A172 (cell line): ENCODE data around the gene ANKRD28. TPM values are rescaled to one million over a fixed set of nuclear protein-coding genes. Genes with fewer than 3 reads are reported as not detected.
"Not testable (repeated sequence)": the region's sequence is repeated elsewhere in the genome, so short reads cannot be mapped to it uniquely, and the experiment has no call there.

Source experiments
- DNase-seq: peaks from one replicate; pipeline ENCODE4 v3.0.0-alpha.2; 2015; ENCODE audit warnings: low spot score
- total RNA-seq: library from RNA; depleted of rRNA; stranded (reverse); fragments of >200 nt; shearing (Covaris generic); gene quantifications from 2 replicates; pipeline ENCODE4 v1.2.3, GENCODE V29; 2014

The ANKRD28 gene
- total RNA-seq, 1 experiment from 2014 or later: 125 TPM

DNA sequence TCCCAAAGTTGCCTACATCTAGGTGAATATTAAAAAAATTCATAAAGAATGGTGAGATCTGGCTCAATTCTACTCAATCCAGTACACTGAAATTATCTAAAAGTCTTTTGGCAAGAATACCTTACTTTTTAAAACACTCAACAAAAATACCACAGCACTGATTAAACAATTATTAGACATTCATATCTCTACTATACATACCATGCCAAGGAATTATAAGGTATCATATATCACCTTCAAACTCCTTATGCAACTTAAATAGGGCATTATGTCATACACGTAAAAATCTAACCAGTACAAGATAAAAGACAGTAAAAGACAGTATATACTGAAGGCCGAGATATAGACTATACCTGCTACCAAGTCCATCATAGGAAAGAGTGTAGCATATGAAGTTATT lies 6.1 kb upstream of the ANKRD28 start:
- DNase-seq: no peak

DNA sequence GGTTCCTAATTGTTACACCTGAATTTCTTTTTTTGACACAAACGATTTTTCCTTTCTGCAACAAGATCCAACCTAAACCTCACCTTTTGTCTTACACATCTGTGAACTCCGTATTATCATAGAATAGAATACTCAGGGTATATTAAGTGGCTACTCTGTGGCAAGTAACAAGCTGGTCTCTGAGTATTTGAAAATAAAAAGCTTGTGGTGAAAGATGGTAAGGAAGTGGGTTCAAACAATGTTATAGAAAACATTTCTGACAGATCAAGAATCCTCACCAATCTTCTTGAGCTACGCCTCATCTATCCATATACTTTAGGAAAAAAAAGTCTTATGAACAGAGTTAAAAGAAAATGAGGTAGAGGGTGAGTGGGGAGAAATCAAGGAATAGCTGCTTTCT lies 3.5 kb upstream of the ANKRD28 start:
- DNase-seq: no peak

DNA sequence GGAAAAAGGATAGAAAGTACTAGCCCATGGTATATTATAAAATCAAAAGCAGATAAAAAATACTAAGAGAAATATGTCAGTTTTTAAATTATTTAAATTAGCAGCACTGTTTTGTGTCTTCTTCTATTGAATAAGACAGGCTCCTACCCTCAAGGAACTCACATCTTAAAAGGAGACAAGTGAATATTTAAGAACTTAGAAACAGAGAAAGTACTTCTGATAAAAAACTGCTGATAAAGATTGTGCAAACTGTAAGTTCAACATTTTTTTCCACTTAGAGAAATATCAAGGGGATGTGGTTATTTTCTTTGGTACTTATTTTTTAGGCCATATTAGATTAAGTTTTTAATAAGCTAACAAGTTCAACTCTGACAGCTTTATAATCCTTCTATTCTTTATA lies 3.0 kb upstream of the ANKRD28 start:
- no peak for DNase-seq

DNA sequence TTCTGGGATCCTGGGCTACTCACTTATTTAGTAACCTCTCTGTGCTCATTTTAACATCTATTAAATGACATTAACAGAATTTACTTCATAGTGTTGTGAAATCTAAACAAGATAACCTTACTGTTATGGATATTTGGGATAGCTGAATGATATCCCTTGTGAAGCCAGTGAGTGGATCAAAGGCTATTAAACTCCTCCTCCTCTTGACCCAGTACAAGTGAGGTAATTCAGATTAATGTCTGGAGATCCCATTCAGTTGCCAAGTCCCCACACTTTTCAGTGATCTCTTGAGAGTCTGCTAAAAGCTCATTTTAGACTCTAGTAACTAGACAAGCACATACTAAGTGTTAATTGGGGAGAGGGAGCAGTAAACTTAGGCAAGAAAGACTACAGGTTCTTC lies 2.5 kb upstream of the ANKRD28 start:
- no peak for DNase-seq

DNA sequence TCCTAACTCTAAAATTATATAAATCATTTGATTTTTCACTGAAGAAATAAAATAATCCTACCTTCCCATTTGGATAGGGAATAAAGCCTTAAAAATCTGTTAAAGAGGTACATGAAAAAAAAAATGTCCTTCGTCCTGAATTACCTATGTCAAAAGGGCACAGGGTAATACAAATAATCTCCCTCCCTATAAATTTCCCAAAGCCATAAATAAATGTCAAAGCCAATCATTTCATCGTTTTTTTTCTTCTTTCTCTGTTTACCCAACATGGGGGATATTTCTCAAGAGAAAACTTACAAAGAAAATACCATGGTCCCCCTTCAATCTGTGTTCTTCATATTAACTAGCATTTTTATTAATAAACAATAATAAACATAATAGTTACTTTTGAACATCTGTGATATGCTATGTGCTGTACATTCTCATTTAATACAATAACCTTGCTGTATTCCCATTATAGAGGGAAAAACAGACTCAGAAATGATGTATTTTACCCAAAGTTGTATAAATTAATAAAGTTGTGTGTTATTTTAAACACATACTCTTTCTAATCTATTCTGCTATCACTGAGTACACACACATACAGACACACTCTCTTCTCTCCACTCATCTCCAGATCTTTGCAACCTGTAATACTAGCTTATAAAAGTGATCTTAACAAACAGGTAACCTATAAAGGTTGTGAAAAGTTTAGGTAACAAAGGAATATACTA lies 910 bp upstream of the ANKRD28 start:
- no peak for DNase-seq

DNA sequence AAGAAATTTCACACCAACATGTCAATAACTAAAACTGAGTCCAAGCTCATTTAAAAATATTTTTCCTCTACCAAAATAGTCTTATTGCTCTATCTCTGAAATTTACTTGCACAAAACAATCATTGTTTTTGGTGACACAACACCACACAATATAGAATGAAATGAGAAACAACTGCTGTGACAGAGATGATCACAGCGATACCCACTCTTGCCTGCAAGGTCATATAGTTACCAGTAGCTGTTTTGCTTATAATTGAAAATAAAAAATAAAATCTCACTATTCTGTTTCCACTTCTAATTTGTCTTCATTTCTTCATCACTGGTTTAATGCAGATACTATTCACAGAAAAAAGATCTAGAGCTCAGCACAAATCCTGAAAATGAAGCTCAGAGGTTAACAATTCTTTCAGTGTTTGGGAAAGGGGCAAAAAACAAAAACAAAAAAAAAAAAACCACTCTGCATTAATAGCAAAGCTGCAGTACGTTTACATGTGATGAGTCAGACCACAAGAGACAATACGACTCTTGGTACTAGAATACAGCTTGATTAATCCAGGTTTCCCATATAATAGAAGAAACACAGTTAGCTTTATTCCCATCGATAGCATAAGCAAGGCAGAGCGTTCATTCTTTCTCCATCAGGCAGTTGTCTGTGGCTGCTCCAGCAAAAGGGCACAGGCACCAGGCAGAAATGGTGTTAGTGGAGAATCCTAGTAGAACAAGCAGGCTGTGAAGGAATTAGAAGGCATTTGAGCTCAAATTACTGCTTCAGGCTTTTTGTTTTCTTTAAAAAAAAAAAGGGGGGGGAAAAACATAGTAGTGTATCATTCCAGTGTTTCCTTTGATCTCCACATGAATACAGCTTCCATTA lies 773 bp downstream of the ANKRD28 start:
- peak; percentile 68 for DNase-seq

DNA sequence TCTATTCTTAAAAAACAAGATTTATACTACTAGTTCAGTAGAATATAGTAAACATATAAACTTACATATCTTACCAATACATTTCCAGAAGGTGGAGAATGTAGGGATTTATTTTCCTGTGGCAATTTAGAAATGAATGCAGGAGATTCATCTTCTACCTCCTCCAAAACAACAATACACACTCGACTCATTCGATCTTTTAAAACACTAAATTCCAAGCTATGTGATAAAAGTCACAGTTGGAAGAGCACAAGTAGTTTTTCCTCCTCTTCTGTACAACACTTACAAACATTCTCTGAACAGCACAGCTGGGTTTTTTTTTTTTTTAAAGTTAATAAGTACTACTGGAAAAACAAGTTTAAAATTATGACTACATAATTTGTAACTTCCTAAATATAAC lies 1.4 kb downstream of the ANKRD28 start:
- DNase-seq: no peak

DNA sequence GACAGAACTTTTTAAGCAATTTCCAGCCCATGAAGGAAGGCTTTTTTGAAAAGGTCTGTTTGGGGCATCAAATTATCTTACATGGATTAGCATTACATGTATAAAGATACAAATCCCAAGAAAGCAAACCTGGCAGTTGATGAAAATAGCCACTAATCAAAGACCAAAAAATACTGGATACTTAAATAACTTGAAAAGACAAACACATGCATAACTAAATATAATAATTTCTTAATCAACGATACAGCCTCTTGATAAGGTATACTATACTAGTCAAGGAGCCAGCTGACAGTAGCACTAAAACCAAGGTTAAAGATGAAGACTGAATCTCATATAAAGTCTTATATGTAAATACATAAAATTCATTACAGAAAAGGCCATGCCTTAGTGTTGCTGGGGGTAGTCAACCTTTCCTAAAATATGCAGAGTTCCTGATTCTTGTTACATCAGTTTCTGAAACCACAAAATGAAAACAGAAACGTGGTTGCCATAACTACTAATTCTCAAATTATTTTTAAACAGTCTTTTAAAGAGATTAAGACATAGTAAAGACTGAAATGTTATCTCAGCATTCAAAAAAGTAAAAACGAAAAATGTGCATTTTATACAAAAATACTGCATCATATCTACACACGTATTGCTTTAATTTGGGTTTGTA lies 2.0 kb downstream of the ANKRD28 start:
- DNase-seq: no peak

DNA sequence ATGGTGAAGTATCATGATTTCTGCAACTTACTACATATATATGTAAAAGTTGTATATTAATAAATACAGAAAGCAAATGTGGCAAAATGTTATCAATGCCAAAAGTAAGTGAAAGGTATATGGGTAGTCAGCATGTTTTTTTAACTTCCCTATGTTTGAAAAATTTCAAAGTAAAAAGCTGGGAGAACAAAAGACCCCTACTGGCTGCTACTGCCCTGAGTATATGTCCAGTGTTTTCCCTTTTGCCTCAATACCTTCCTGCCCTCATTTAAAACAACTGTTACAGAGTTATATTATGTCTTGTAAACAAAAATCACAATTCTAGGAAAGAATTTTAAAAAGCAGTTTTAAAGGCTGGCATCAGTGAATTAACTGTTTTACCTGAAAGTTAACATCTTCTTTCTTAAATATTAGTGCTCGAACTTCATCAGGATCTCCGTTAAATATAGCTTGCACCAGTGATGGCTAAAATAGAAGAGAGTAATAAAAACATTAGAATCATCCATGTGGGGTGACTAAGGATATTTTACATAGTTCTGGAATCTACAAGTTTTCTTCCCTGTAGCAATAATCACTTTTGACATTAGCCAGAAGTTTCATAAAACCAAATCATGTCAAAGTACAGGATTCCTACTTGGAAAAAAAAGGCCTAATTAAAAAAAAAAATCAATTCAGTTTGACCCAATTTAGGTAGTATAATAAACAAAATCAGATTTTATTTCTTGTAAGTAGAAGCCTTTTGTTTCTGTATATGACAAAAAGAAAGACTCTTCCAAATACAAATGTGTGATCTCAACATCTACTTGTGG lies 2.7 kb downstream of the ANKRD28 start:
- DNase-seq: no peak

DNA sequence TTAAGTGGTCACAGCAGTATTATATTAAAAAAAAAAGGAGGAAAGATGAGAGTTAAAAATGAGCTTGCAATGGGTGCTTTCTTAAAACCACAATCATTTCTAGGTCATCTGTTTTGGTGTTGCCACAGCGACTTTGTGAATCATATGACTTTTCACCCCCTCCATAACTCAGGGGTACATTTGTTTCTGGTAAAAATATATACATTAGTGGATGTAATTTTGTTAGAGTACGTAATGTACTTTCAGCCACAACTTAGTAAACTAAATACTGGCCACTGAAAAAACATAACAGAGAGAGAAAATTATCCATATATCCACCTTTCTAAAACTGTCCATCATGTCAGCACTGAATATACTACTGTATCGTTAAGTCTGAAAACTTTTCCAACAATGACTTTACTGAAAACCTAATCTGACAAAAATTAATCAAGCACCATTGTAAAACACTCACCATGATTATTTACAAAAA lies 3.4 kb downstream of the ANKRD28 start:
- no peak for DNase-seq

DNA sequence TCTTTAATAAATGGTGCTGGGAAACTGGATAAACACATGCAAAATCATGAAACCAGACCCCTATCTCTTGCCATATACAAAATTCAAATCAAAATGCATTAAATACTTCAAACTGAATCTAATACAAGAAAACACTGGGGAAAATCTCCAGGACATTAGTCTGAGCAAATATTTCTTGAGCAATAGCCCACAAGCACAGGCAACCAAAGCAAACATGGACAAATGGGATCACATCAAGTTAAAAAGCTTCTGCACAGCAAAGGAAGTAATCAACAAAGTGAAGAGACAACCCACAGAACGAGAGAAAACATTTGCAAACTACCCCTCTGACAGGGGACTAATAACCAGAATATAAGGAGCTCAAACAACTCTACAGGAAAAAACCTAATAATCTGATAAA lies 6.3 kb downstream of the ANKRD28 start:
- DNase-seq: no peak

DNA sequence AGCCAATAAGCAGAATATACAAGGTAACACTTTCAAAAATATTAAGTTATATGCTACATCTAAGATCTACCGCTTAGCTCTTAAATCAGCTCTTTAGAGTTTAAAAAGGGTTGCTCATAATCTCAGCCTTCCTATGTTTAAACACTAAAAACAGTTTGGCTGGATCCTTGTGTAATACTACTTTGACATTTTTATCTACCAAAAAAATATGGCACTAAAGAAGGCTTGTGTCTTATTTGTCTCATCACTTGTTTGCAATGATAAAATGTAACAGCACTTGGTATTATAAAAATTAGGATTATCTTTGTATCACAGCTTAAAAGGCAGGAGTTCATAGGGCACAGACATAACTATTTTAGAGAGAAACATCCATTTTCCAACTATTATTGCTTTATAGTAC lies 9.8 kb downstream of the ANKRD28 start:
- no peak for DNase-seq

DNA sequence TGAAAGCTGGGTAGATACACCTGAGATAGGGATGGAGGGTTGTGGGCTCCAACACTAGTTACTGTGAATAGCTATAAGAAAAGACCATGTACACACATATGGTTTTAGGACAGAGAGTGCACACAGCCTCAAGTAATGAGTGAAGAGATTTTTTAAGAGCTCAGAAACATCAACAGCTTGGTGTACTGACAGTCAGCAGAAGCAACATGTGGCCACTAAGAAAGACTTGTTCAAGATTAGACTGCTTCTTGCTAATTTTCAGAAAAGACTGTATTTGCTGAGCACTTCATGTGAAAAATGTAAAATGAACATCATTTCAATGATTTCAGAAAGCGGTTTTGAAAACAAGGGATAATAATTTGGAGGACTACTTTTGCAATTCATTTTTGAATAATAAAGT lies 10.3 kb downstream of the ANKRD28 start:
- DNase-seq: no peak

DNA sequence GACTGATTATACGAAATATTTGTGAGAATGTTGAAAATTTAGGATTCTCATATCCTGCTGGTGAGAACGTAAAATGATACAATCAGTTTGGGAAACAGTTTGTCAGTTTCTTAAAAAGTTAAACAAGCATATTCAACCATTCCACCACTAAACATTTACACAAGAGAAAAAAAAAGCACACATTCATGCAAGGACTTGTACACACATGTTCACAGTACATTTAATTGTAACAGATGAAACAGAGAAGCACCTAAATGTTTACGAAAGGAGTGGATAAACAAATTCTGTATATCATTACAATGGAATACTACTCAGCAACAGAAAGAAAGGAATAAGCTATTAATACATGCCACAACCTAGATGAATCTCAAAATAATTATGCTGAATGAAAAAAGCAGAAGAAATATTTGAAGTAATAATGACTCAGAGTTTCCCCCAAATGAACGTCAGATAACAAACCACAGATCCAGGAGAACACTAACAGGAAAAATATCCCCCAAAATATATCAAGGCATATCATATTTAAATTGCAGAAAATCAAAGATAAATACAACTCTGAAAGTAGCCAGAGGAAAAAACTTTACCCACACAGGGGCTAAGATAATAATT lies 14.3 kb downstream of the ANKRD28 start:
- DNase-seq: no peak

DNA sequence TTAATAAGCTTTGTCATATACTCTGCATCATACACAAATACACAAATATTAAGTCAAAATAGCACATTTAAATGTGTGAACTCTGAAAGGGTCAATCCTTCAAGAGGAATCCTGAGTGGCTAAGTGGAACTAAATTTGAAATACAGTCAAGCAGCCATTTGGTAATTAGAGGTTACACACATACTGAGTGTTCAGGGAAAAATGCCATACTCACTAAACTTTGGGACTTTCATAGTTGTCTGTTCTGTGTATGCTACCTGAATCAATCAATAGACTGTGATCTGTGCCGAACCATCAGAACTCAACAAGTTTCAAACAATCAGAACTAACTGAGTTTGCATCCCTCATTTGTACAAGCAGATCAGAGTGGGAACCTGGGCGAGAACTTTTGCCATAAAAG lies 15.3 kb downstream of the ANKRD28 start:
- DNase-seq: no peak

DNA sequence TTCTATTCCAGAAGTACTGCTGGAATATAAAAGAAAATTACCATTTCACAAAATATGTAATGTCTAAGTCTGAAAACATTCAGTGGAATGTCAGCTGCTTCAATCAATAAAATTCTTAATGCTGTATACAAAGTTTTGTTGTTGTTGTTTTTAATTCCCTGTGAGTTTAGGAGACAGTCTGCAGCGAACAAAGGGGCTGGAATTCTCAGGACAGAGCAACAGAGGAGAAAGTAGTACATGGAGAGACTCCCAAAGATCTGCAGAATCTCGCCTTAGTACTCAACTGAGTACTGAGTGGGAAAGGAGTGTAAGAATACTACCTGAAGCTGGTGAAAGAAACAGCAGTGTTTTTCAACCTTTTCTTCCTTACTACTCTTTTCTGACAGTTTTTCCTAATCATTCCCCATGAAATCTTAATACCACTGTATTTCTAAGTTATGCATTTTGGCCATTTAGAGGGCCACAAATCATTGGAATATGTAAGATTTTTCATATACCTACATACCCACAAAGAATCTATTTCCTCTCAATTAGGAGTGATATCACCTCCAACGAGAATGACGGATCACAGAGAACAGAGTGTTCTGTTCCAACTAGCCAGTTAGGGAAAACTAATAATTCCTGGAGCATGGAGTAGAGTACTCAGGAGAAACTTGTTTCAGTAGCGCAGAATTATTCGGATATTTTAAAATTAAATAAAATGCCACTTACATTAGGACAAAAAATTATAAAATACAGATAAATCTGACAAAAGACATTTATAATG lies 16.0 kb downstream of the ANKRD28 start:
- DNase-seq: no peak

DNA sequence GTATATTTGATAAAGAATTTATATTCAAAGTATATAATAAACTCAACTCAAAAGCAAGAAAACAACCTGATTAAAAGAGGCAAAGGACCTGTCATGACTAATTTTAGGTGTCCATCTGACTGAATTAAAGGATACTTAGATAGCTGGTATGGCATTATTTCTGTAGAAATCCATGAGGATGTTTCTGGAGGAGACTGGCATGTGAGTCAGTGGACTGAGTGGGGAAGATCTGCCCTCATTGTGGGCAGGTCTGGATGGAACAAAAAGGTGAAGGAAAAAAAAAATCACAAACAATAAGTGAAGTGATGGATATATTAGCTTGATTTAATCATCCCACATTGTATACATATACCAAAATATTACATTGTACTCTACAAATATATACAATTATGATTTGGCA lies 16.6 kb downstream of the ANKRD28 start:
- no peak for DNase-seq

DNA sequence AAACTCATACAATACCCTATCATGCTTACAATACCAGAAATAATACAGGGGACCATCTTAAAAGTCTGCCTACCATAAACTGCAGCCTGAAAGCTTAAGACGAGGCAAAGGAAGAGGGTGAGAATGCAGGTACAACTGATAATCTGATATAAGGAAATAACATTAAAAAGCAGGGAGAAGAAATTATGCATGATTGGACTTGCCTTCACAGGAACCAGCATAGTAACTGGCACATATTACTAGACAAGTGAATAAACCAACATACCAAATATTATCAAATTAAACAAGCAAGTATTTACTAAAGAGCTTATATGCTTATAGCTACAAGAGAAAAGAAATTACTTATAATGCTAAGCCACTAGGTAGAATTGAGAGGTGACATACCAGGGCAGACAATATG lies 18.7 kb downstream of the ANKRD28 start:
- DNase-seq: no peak

DNA sequence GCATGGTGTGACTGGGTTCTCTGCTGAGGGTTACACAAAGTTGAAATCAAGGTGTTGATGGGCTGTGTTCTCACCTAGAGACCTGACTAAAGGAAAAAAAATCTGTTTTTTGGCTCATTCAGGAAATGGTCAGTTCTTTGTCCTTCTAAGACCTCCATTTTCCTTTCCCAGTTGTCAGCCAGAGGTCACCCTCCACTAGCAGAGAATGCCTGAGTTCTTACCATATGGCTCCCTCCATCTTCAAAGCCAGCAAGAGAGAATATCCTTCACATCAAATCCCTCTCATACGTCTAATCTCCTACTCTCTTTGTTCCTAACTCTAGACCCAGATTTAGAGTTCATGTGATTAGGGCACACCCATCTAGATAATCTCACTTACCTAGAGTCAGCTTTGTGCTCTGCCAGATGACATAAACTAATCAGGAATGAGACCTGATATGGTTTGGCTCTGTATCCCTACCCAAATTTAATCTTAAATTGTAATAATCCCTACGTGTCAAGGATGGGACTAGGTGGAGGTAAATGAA lies 19.4 kb downstream of the ANKRD28 start:
- no peak for DNase-seq

DNA sequence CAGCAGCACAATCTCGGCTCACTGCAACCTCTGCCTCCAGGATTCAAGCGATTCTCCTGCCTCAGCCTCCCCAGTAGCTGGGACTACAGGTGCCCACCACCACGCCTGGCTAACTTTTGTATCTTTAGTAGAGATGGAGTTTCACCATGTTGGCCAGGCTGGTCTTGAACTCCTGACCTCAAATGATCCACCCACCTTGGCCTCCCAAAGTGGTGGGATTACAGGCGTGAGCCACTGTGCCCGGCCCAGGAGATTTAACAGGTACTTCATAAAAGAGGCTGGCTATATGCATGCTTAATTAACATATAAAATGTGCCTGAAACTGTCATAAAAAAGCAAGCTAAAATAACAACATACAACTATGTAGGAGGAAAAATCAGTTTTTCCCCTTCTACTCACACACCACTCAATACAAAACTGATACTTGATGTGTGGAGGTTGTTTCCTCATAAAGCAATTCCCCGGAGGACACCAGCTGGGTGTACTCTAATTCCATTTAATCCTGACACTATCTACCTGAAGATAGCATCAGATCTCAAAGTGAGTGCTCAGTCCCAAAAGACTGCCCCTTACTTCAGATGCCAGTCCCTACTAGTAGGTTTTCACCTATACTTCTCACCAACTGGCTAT lies 22.7 kb downstream of the ANKRD28 start:
- DNase-seq: not testable (repeated sequence)
